Cardiac muscle cell (in vitro differentiated cells and primary cell): Measurements from ENCODE around the gene STARD13. TPM values are rescaled to one million over a fixed set of nuclear protein-coding genes. Genes with fewer than 3 reads are reported as not detected.

Source experiments
- DNase-seq, 2 donors: peaks; one replicate each; pipeline versions ENCODE4 v3.0.0 to v3.0.0-alpha.2; 2010 to 2017; ENCODE audit warnings: low read depth in 1 of 2, low spot score in 1 of 2
- H3K27ac ChIP-seq: fragments of 200-600 bp; sonication (generic); 2 replicates; pipeline ENCODE4 v1.5.1; 2016
- H3K27me3 ChIP-seq: fragments of 200-600 bp; sonication (generic); 2 replicates; pipeline ENCODE4 v1.6.0; 2016; ENCODE audit warnings: control low read depth
- H3K36me3 ChIP-seq: fragments of 200-600 bp; sonication (generic); 2 replicates; pipeline ENCODE4 v1.5.1; 2016; ENCODE audit warnings: control low read depth
- H3K4me1 ChIP-seq: fragments of 200-600 bp; sonication (generic); 2 replicates; pipeline ENCODE4 v1.8.1; 2017; ENCODE audit warnings: low read depth, mild to moderate bottlenecking, mixed run types
- H3K4me3 ChIP-seq: fragments of 200-600 bp; sonication (generic); 2 replicates; pipeline ENCODE4 v1.5.1; 2016; ENCODE audit warnings: mild to moderate bottlenecking
- H3K9me3 ChIP-seq: fragments of 200-600 bp; sonication (generic); 2 replicates; pipeline ENCODE4 v1.5.1; 2017; ENCODE audit warnings: low read depth, mild to moderate bottlenecking, control low read depth
- polyA plus RNA-seq: library from polyadenylated mRNA; unstranded; fragments of >200 nt; fragmentation: Nextera tagmentation; extraction: Ambion mirVana; gene quantifications from 2 replicates; pipeline ENCODE4 v1.2.1, GENCODE V29; 2016
- total RNA-seq: library from RNA; depleted of rRNA; stranded (reverse); fragments of >200 nt; gene quantifications from 2 replicates; pipeline ENCODE4 v1.2.3, GENCODE V29; 2016
- TF ChIP-seq, protein P1 (sequence below): IDR thresholded peaks from 2 replicates; pipeline ENCODE4 v1.5.1; 2012; ENCODE audit warnings: low read depth, mild to moderate bottlenecking, low read length

STARD13 gene
- total and polyA plus RNA-seq, 2 experiments from 2014 or later, result 16.5 to 23.5 TPM

DNA sequence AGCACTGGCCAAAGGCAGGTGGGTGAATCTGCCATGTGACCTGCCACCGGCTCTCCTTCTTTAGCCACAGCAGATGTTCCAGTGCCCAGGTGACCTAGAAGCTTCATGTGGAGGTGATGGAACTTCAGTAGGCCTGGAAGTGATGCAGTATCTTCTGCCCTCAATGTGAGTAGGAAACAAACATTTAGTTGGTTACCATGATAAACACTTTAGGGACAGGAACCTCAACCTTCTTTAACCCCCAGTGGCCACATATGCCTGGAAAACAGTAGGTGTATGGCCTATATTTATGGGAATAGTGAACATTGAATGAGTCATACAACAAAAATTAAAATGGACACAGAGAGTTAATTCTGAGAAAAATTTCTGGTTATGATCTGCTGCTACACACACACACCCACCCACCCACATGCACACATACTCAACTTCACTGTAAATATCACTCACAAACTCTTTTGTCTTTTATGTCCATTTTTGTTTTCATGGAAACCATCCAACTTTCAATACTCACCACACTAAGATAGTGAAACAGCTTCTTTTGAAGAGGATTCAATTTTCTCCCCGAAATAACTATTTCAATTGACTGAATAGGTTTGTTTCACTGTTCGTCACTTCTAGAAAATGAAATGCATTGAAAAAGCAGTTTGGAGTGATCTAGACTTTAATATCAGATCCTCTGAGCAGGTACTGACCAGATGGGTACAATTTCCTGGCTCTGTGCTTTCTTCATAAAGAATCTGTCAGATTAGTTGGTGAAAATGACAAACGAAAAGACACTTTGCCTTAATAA is 97.3 kb downstream of the STARD13 start:
- Histone ChIP-seq H3K27ac (no peak overlapping the region), H3K4me1 (no peaks in the 10 kb centered on the region)

DNA sequence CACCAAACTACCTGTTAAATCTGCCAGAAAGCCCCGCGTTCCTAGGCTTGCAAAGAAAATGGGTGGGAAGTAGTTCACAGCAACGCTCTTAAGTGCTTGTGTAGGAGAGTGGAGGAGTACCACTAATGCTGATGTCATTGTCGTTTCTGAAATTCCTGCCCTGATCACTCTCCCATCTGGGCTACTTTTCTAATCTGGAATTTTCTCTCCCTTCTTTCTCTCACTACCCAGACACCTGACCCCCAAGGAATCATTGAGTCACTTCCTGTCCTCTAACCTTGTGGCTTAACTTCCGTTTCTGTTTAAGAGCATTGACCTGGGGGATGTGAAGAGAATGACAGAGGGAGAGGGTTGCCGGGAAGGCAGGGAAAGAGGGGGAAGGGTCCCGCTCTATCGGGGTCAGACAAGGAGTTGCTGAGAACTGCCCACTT is 98.7 kb downstream of the STARD13 start:
- Histone ChIP-seq H3K4me3 (no peak overlapping the region), H3K9me3 (no peaks in the 10 kb centered on the region), H3K27ac (no peak overlapping the region), H3K27me3 (no peaks in the 10 kb centered on the region), H3K36me3 (no peaks in the 10 kb centered on the region), H3K4me1 (no peaks in the 10 kb centered on the region)
- TF ChIP-seq, protein P1, sequence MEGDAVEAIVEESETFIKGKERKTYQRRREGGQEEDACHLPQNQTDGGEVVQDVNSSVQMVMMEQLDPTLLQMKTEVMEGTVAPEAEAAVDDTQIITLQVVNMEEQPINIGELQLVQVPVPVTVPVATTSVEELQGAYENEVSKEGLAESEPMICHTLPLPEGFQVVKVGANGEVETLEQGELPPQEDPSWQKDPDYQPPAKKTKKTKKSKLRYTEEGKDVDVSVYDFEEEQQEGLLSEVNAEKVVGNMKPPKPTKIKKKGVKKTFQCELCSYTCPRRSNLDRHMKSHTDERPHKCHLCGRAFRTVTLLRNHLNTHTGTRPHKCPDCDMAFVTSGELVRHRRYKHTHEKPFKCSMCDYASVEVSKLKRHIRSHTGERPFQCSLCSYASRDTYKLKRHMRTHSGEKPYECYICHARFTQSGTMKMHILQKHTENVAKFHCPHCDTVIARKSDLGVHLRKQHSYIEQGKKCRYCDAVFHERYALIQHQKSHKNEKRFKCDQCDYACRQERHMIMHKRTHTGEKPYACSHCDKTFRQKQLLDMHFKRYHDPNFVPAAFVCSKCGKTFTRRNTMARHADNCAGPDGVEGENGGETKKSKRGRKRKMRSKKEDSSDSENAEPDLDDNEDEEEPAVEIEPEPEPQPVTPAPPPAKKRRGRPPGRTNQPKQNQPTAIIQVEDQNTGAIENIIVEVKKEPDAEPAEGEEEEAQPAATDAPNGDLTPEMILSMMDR, result no peak
- DNase-seq, result peak in 1 of 2 donors; percentile 78

More for the DNA sequence above, 97.3 kb downstream of the STARD13 start:
- Histone ChIP-seq H3K4me3 (no peak overlapping the region), H3K27me3 (no peaks in the 10 kb centered on the region), H3K9me3 (no peaks in the 10 kb centered on the region), H3K36me3 (no peaks in the 10 kb centered on the region)
- DNase-seq, result peak in 1 of 2 donors; percentile 46
- TF ChIP-seq, protein P1, result no peak

DNA sequence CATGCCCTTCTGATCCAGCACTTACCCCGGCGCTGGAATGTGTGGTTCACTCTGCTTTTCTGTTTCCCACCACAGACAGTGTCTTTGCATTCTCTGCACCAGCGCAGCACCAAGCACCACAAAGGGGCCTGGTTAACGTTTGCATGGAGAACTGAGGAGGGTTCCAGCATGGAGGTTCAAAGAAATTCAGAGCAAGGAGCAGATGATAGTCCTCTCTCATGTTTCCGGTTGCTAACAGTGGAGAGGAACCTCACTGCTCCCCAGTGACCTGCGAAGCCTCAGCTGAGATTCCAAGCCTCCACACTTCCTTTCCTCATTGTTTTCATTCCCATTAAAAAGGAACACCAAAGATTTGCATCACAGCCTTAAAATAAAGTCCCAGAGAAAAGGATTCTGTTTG is 99.7 kb downstream of the STARD13 start:
- Histone ChIP-seq H3K9me3 (no peaks in the 10 kb centered on the region), H3K27ac (no peak overlapping the region), H3K27me3 (no peaks in the 10 kb centered on the region), H3K36me3 (no peaks in the 10 kb centered on the region), H3K4me1 (peaks cover 8% of the 10 kb centered on the region), H3K4me3 (no peak overlapping the region)
- DNase-seq, result peak in 1 of 2 donors; percentile 35
- TF ChIP-seq, protein P1, result no peak

DNA sequence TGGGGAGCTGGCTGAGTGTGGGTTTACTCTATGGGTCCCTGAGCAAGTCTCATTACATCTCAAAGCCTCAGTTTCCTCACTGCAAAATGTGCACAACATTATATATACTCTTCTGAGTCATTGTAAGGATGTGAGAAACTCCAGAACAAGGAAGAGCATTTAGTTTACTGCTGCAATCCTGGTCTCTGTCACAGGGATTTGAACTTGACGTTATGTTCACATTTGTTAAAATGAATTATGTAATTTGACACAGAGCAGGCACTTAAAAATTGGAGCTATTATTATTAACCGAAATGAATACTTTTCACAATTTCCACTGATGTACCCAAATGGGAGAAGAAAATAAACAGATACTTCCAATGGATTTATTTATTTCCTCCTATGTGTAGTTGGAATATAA is 101.0 kb downstream of the STARD13 start:
- no peak overlapping the region for H3K4me3 ChIP-seq
- no peak for DNase-seq
- TF ChIP-seq, protein P1, result no peak
- no peaks in the 10 kb centered on the region for H3K9me3 ChIP-seq
- no peaks in the 10 kb centered on the region for H3K27me3 ChIP-seq
- H3K27ac ChIP-seq, result no peak overlapping the region
- no peaks in the 10 kb centered on the region for H3K36me3 ChIP-seq
- peaks cover 16% of the 10 kb centered on the region for H3K4me1 ChIP-seq

DNA sequence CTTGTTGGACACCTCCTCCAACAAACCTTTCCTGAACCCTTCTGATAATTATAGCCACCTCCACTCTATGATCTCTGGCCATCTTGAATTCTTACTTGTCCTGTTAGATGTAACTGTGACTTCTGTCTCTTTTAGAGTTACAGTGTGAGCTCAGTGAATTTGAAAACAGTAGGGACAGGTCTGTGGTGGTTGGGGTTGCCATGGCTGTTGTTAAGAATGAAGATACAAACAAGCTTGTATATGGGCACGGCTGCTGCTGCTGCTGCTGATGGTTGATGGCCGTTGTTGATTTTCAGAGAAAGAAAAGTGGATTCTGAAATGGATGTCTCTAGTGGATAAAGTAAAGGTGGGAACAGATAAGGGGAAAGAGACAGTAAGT is 101.5 kb downstream of the STARD13 start:
- Histone ChIP-seq H3K27ac (no peak overlapping the region), H3K9me3 (no peaks in the 10 kb centered on the region), H3K27me3 (no peaks in the 10 kb centered on the region), H3K4me1 (peaks cover 16% of the 10 kb centered on the region), H3K36me3 (no peaks in the 10 kb centered on the region), H3K4me3 (no peak overlapping the region)
- TF ChIP-seq, protein P1, result no peak
- no peak for DNase-seq
